GM12891 (cell line): ENCODE data around the gene STK32B.

Experiments
- PAX5 ChIP-seq: IDR thresholded peaks from 2 replicates; pipeline ENCODE4 v1.6.1; 2011; ENCODE audit warnings: low read length, moderate library complexity, mild to moderate bottlenecking; ENCODE audit not compliant: insufficient read depth, severe bottlenecking
- POLR2A ChIP-seq: IDR thresholded peaks from 2 replicates; pipeline ENCODE4 v1.6.1; 2011; ENCODE audit warnings: low read depth, low read length, control low read depth
- POLR2AphosphoS5 ChIP-seq: IDR thresholded peaks from 2 replicates; pipeline ENCODE4 v1.6.1; 2011; ENCODE audit warnings: low read depth, low read length, control low read depth
- POU2F2 ChIP-seq: IDR thresholded peaks from 2 replicates; pipeline ENCODE4 v1.6.1; 2011; ENCODE audit warnings: low read depth, mild to moderate bottlenecking, control low read depth, low read length, moderate library complexity
- SPI1 ChIP-seq: IDR thresholded peaks from 2 replicates; pipeline ENCODE4 v1.6.1; 2011; ENCODE audit warnings: low read depth, low read length, control low read depth
- TAF1 ChIP-seq: IDR thresholded peaks from 2 replicates; pipeline ENCODE4 v1.6.1; 2011; ENCODE audit warnings: low read depth, low read length, control low read depth

DNA sequence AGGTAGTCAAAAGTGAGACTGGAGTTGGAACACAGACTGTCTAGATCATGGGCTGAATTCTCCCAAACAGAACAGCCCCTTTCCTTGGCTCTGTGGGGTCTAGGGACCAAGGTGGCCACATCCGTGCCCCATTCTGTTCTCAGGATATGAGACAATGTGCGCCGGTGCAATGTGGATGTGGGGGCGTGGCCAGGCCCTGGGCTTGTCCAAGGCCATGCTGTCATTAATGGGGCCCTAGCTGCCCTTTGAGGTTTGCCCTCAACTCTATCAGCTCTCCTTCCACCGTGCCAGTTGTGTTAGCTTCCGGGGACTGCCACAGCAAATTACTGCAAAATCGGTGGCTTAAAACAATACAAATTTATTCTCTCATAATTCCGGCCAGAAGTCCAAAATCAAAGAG is 344.5 kb downstream of the STK32B start:
- TF ChIP-seq POLR2A (no peak), POLR2AphosphoS5 (no peak), TAF1 (no peak), POU2F2 (no peak), SPI1 (no peak), PAX5 (no peak)
